ENCODE data around the gene NTSR1.
"Not testable (repeated sequence)": the region's sequence is repeated elsewhere in the genome, so short reads cannot be mapped to it uniquely, and the experiment has no call there.

The NTSR1 gene

GRCh38 chr20:62675156-62675876, 33.3 kb upstream of the NTSR1 start:
- DNase-seq: no peak

GRCh38 chr20:62675877-62676260, 32.8 kb upstream of the NTSR1 start:
- no peak for DNase-seq

GRCh38 chr20:62676976-62677375, 31.7 kb upstream of the NTSR1 start:
- DNase-seq: no peak

DNA sequence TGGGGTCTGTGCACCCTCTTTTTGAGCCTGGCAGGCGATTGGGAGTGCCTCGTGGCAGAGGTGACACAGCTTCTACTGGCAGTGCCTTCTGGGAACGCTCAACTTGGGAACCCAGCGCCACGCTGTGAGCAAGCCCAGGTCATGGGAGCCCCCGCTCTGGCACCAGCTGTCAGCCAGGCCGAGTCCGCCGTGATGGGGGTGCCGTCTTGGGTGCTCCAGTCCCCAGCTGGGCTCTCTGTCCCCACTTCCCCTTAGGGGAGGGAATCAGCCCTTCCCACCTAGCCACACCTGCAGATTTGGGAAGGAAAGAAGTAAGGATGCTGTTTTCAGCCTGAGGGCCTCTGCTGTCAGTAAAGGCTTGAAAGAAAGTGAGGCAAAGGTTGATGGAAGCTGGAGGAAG, 31.0 kb upstream of the NTSR1 start:
- no peak for DNase-seq

DNA sequence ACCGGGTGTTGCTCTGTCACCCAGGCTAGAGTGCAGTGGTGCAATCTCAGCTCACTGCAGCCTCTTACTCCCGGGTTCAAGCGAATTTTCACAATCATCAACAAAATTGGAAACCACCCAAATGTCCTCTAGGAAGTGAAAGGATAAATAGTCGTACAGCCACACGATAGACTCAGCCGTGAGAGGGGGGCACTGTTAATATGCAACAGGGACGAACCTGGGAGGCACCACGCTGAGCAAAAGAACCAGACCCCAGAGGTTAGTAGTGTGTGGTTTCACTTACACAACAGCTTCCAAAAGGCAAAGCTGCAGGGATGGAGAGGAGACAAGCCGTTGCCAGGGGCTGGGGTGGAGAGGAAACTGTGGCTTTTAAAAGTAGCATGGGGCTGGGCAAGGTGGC, 30.1 kb upstream of the NTSR1 start:
- no peak for DNase-seq

- DNase-seq: no peak
These were observed 28.6 kb upstream of the NTSR1 start for GRCh38 chr20:62679978-62680589.

- DNase-seq: no peak
These were observed 25.6 kb upstream of the NTSR1 start for GRCh38 chr20:62682912-62683517.

- not testable (repeated sequence) for DNase-seq
These were observed 24.8 kb upstream of the NTSR1 start for GRCh38 chr20:62683660-62684322.

DNA sequence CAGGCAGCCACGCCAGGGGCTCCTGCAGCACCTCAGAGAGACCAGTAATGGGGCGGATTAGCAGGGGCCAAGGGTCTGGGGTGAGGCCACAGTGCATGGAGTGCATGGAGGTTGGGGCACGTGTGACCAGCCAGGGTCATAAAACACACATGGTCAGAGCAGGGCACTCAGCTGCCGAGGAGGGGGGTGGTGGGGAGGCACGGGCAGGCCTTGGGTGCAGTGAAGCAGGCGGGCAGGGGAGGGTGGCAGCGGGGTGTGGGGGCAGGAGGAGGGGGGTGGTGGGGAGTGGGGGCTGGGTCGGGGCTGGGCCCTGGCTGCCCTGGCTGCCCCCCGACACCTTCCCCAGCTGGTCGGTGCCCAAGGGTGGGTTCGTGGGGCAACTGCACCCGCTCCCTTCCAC, 23.7 kb upstream of the NTSR1 start:
- DNase-seq: no peak

DNA sequence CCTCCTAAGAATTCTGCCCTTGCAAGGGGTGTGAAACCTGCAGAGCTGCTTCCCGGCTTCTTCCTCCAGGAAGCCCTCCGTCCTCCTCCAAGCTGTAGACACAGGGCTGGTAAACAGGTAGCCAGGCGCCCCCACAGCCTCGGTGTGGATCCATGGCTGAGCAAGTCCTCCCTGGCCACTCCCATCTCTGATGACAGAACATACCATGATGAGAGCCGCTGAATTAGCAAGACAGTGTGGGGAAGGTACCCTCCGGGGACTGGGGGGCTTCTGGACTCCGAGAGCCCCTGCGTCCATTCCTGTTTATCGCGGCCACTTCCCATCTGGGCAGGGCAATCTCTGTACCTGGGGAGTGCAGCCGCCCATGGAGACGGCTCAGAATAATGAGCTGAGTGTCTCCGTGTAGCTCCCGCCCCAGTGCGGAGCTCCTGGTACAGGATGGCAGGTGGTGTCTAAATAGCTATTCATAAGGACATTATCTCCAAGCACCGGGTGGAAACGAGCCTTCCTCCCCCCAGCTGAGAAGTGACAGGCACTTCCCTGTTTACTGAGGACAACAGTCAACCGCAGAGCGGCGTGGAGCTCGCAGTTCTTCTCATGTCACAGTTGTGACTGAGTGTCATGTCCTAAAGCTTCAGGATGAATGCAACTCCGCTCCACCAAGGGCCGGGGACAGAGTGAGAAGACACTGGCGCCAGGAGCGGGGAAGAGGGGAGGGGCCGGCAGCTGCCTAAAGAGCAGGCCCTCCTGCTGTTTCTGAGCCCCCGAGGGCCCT, 22.7 kb upstream of the NTSR1 start:
- DNase-seq: no peak

GRCh38 chr20:62686869-62687830, 21.5 kb upstream of the NTSR1 start:
- no peak for DNase-seq

GRCh38 chr20:62688083-62688482, 20.6 kb upstream of the NTSR1 start:
- no peak for DNase-seq

GRCh38 chr20:62688855-62689460, 19.7 kb upstream of the NTSR1 start:
- no peak for DNase-seq

GRCh38 chr20:62689861-62690260, 18.8 kb upstream of the NTSR1 start:
- DNase-seq: no peak

- no peak for DNase-seq
These were observed 18.3 kb upstream of the NTSR1 start for GRCh38 chr20:62690261-62690820.

DNA sequence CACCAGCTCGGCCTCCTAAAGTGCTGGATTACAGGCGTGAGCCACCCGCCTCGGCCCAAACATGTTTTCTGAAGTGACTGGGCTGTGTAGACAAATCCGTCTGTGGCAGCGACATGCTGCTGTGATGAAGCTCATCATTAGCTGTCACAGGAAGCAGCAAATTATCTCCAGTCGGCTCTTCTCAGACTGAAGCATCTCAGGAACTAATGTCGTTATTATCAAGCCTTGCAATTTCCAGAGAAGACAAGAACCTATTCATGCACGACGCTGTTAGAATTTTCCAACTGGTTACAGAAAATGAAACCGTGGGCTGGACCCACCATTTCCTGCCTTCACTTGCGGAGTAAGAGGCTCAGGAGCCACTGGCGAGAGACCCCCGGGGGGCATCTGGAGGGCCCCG, 17.1 kb upstream of the NTSR1 start:
- no peak for DNase-seq

GRCh38 chr20:62692176-62692575, 16.5 kb upstream of the NTSR1 start:
- no peak for DNase-seq

- no peak for DNase-seq
These were observed 15.7 kb upstream of the NTSR1 start for GRCh38 chr20:62692801-62693523.

GRCh38 chr20:62693524-62693922, 15.1 kb upstream of the NTSR1 start:
- no peak for DNase-seq

DNA sequence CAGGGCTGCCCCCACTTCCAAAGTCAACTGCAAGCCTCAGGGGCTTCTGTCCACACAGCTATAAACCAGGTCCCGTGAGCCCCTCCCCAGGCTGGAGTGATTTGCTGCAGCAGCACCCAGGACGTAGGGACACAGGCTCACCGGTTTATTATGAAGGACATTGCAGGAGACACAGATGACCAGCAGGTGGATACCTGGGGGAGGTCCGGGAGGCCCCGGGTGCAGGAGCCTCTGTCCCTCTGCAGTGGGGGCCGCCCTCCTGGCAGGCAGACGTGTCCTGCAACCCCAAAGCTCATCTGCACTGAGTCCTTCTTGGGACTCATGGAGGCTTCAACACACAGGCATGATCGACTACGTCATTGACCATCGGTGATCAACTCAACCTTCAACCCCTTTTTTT, 14.5 kb upstream of the NTSR1 start:
- no peak for DNase-seq
